H9 (cell line): Measurements from ENCODE around the gene LIX1L. TPM values are rescaled to one million over a fixed set of nuclear protein-coding genes. Genes with fewer than 3 reads are reported as not detected.

Source experiments
- DNase-seq: peaks from one replicate; pipeline ENCODE4 v3.0.0-alpha.2; 2017
- H2AFZ ChIP-seq: one replicate; pipeline ENCODE4 v1.6.1; 2013; ENCODE audit warnings: mild to moderate bottlenecking, low read length, control low read depth, moderate library complexity
- H2AK5ac ChIP-seq: 2 replicates; pipeline ENCODE4 v1.6.1; 2013; ENCODE audit warnings: low read length, control low read depth, mixed read lengths; ENCODE audit not compliant: insufficient read length
- H2BK120ac ChIP-seq: one replicate; pipeline ENCODE4 v1.6.1; 2013; ENCODE audit warnings: low read depth, mild to moderate bottlenecking, low read length, control low read depth, inconsistent platforms; ENCODE audit not compliant: poor library complexity, severe bottlenecking
- H2BK12ac ChIP-seq: 2 replicates; pipeline ENCODE4 v1.6.1; 2013; ENCODE audit warnings: low read length, control low read depth, mixed read lengths, low read depth; ENCODE audit not compliant: insufficient read length
- H2BK15ac ChIP-seq: 2 replicates; pipeline ENCODE4 v1.6.1; 2013; ENCODE audit warnings: low read depth, low read length, control low read depth
- H2BK20ac ChIP-seq: one replicate; pipeline ENCODE4 v1.6.1; 2013; ENCODE audit warnings: low read depth, mild to moderate bottlenecking, low read length, control low read depth, inconsistent platforms; ENCODE audit not compliant: poor library complexity, severe bottlenecking
- H2BK5ac ChIP-seq: 2 replicates; pipeline ENCODE4 v1.6.1; 2013; ENCODE audit warnings: low read length, control low read depth, mixed read lengths; ENCODE audit not compliant: insufficient read length
- H3K14ac ChIP-seq: 2 replicates; pipeline ENCODE4 v1.6.1; 2013; ENCODE audit warnings: low read length, control low read depth; ENCODE audit not compliant: insufficient read depth
- H3K18ac ChIP-seq: 2 replicates; pipeline ENCODE4 v1.6.1; 2013; ENCODE audit warnings: low read depth, mild to moderate bottlenecking, mixed read lengths, low read length, control low read depth; ENCODE audit not compliant: insufficient read length
- H3K23ac ChIP-seq: 2 replicates; pipeline ENCODE4 v1.6.1; 2013; ENCODE audit warnings: low read length, control low read depth, mixed read lengths, low read depth; ENCODE audit not compliant: insufficient read length
- H3K23me2 ChIP-seq: 2 replicates; pipeline ENCODE4 v1.6.1; 2013; ENCODE audit warnings: low read depth, mild to moderate bottlenecking, mixed read lengths, low read length, control low read depth; ENCODE audit not compliant: insufficient read length, poor library complexity, severe bottlenecking
- H3K27ac ChIP-seq: 2 replicates; pipeline ENCODE4 v1.5.1; 2013; ENCODE audit warnings: low read length, control low read depth, mixed read lengths, low read depth; ENCODE audit not compliant: insufficient read length
- H3K27me3 ChIP-seq: 2 replicates; pipeline ENCODE4 v1.6.1; 2013; ENCODE audit warnings: low read length, control low read depth, inconsistent platforms; ENCODE audit not compliant: insufficient read depth
- H3K4ac ChIP-seq: 2 replicates; pipeline ENCODE4 v1.6.1; 2013; ENCODE audit warnings: low read depth, mild to moderate bottlenecking, control low read depth, inconsistent platforms, low read length, moderate library complexity
- H3K4me1 ChIP-seq: 2 replicates; pipeline ENCODE4 v1.6.1; 2013; ENCODE audit warnings: low read length, control low read depth, inconsistent platforms; ENCODE audit not compliant: insufficient read depth
- H3K4me2 ChIP-seq: 2 replicates; pipeline ENCODE4 v1.6.1; 2013; ENCODE audit warnings: low read length, control low read depth, mixed read lengths; ENCODE audit not compliant: insufficient read length, insufficient read depth
- H3K56ac ChIP-seq: 2 replicates; pipeline ENCODE4 v1.6.1; 2013; ENCODE audit warnings: low read depth, mild to moderate bottlenecking, mixed read lengths, low read length, control low read depth; ENCODE audit not compliant: insufficient read length
- H3K79me1 ChIP-seq: 2 replicates; pipeline ENCODE4 v1.6.1; 2013; ENCODE audit warnings: low read depth, mild to moderate bottlenecking, moderate library complexity, low read length, control low read depth, inconsistent platforms; ENCODE audit not compliant: insufficient read depth, poor library complexity, severe bottlenecking
- H3K79me2 ChIP-seq: 2 replicates; pipeline ENCODE4 v1.6.1; 2013; ENCODE audit warnings: low read length, control low read depth, inconsistent platforms; ENCODE audit not compliant: insufficient read depth
- H3K9ac ChIP-seq: 2 replicates; pipeline ENCODE4 v1.6.1; 2013; ENCODE audit warnings: low read length, control low read depth, mixed read lengths; ENCODE audit not compliant: insufficient read length; ENCODE audit errors: extremely low read depth
- H3K9me3 ChIP-seq: one replicate; pipeline ENCODE4 v1.6.1; 2013; ENCODE audit warnings: low read depth, low read length, inconsistent platforms; ENCODE audit not compliant: control insufficient read depth
- H3T11ph ChIP-seq: one replicate; pipeline ENCODE4 v1.6.1; 2013; ENCODE audit warnings: mild to moderate bottlenecking, low read length, control low read depth, inconsistent platforms
- H4K20me1 ChIP-seq: one replicate; pipeline ENCODE4 v1.6.1; 2013; ENCODE audit not compliant: control insufficient read depth, insufficient read length, insufficient read depth
- H4K5ac ChIP-seq: 2 replicates; pipeline ENCODE4 v1.6.1; 2013; ENCODE audit warnings: low read depth, mild to moderate bottlenecking, mixed read lengths, low read length, control low read depth; ENCODE audit not compliant: insufficient read length
- H4K8ac ChIP-seq: replicated peaks from 2 replicates; pipeline ENCODE4 v1.6.1; 2013; ENCODE audit warnings: low read length, control low read depth, mixed read lengths, low read depth; ENCODE audit not compliant: insufficient read length
- H4K91ac ChIP-seq: 2 replicates; pipeline ENCODE4 v1.6.1; 2013; ENCODE audit warnings: low read depth, mild to moderate bottlenecking, moderate library complexity, mixed read lengths, low read length, control low read depth; ENCODE audit not compliant: insufficient read length
- H3K27ac Mint-ChIP-seq, 3 experiments: 2 replicates in 2 of 3; 3 replicates in 1 of 3; pipeline ENCODE4 v1.8.0; 2020 to 2021; ENCODE audit warnings: mixed read lengths in 3 of 3, mild to moderate bottlenecking in 1 of 3, moderate library complexity in 1 of 3
- H3K27me3 Mint-ChIP-seq: 2 replicates; pipeline ENCODE4 v1.8.0; 2021; ENCODE audit warnings: low read depth, mild to moderate bottlenecking, moderate library complexity, mixed read lengths
- H3K36me3 Mint-ChIP-seq, 3 experiments: 2 replicates in 2 of 3; 3 replicates in 1 of 3; pipeline ENCODE4 v1.8.0; 2020 to 2021; ENCODE audit warnings: low read depth in 3 of 3, mixed read lengths in 3 of 3; ENCODE audit not compliant: insufficient read depth in 1 of 3
- H3K4me1 Mint-ChIP-seq, 2 experiments: 2 replicates each; pipeline ENCODE4 v1.8.0; 2020; ENCODE audit warnings: mixed read lengths in 2 of 2
- H3K4me3 Mint-ChIP-seq, 2 experiments: 2 replicates in 1 of 2; 3 replicates in 1 of 2; pipeline ENCODE4 v1.8.0; 2020 to 2021; ENCODE audit warnings: mild to moderate bottlenecking in 2 of 2, mixed read lengths in 2 of 2, moderate library complexity in 1 of 2
- H3K9me3 Mint-ChIP-seq, 2 experiments: 2 replicates in 1 of 2; 3 replicates in 1 of 2; pipeline ENCODE4 v1.8.0; 2020; ENCODE audit warnings: mild to moderate bottlenecking in 2 of 2, mixed read lengths in 2 of 2, moderate library complexity in 1 of 2
- CTCF ChIP-seq: fragments of 200-600 bp; sonication (generic); conservative IDR thresholded peaks from 3 replicates; pipeline ENCODE4 v1.8.0; 2021; ENCODE audit warnings: antibody characterized with exemption, mild to moderate bottlenecking
- WGBS: extraction: QIAGEN DNeasy Blood & Tissue Kit; methylation state at CpG from one replicate; pipeline ENCODE4 v1.1.7; 2013; ENCODE audit warnings: missing lambda C conversion rate, low lambda C conversion rate, mixed read lengths; ENCODE audit not compliant: insufficient read length; ENCODE audit errors: extremely low coverage; 5-methylcytosine and 5-hydroxymethylcytosine counted together
- total RNA-seq: library from RNA; stranded (reverse); gene quantifications from 2 replicates; pipeline ENCODE4 v1.2.1, GENCODE V29; 2021

The LIX1L gene
- total RNA-seq, 1 experiment from 2014 or later = 5.9 TPM

DNA sequence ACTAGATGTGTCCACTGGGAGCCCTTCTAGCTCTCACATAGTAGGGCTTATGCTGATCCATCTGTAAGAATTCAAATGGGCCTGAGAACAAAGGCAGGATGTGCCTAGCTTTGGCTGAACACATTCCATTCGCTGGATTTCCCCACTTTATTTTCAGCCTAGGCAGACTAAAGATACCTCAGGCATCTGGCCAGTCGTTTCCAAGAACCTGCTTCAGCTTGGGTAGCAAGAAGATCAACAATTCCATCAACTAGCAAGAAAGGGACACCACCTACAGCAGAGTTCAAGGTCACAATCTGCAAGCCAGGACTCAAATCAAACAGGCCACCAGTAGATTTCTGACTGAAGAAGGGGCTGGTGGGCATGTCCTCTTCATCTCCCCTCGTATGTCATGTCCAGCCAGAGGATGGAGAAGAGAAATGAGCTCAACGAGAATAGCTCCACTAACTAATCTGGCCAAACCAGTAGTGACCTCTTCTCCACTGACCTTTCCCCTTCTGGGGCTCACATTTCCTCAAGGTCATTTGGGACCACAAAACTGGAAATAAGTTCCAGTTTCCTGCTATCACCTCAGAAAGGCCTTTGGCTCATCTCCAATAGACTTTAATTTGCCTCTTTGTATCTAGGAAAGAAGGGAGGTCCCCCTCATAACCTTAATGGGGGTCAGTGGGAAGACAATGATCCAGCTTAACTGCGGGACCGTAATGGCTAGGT, 24.4 kb upstream of the LIX1L start:
- no peak overlapping the region for H2BK12ac ChIP-seq
- no peak overlapping the region for H4K91ac ChIP-seq
- H4K5ac ChIP-seq = no peak overlapping the region
- Mint-ChIP-seq H3K27ac (peak overlapping the region in 1 of 3 experiments; percentile 72; a peak in 1 of 7 replicates), H3K4me1 (peaks cover 23 to 30% of the 10 kb centered on the region in 2 experiments), H3K27me3 (peaks cover 5% of the 10 kb centered on the region), H3K36me3 (no peaks in the 10 kb centered on the region), H3K4me3 (no peak overlapping the region), H3K9me3 (no peaks in the 10 kb centered on the region)
- H3K23me2 ChIP-seq = no peaks in the 10 kb centered on the region
- H2BK20ac ChIP-seq = no peak overlapping the region
- no peak overlapping the region for H2BK5ac ChIP-seq
- no peak overlapping the region for H2AFZ ChIP-seq
- H3K4me2 ChIP-seq = no peak overlapping the region
- no peak overlapping the region for H3K18ac ChIP-seq
- no peak overlapping the region for H3K23ac ChIP-seq
- WGBS = no CpG with 5 or more reads among the region's 6 CpGs
- no peaks in the 10 kb centered on the region for H3K27me3 ChIP-seq
- H2AK5ac ChIP-seq = no peak overlapping the region
- H3K9me3 ChIP-seq = no peaks in the 10 kb centered on the region
- no peaks in the 10 kb centered on the region for H3K79me1 ChIP-seq
- TF ChIP-seq CTCF = no peak
- no peak overlapping the region for H3K56ac ChIP-seq
- H2BK120ac ChIP-seq = no peak overlapping the region
- H3K27ac ChIP-seq = no peak overlapping the region
- H3K4ac ChIP-seq = no peak overlapping the region
- no peak for DNase-seq
- no peaks in the 10 kb centered on the region for H4K20me1 ChIP-seq
- H3K9ac ChIP-seq = no peak overlapping the region
- no peak overlapping the region for H4K8ac ChIP-seq
- H3K14ac ChIP-seq = no peak overlapping the region
- no peak overlapping the region for H2BK15ac ChIP-seq
- H3T11ph ChIP-seq = no peak overlapping the region
- peaks cover 17% of the 10 kb centered on the region for H3K4me1 ChIP-seq
- no peaks in the 10 kb centered on the region for H3K79me2 ChIP-seq
